Mesendoderm (in vitro differentiated cells): ENCODE measurements around the gene TMCO1.
"Not testable (repeated sequence)": the region's sequence is repeated elsewhere in the genome, so short reads cannot be mapped to it uniquely, and the experiment has no call there.

ENCODE experiments used
- DNase-seq: peaks from one replicate; pipeline ENCODE4 v3.0.0; 2013
- H2AK5ac ChIP-seq: 2 replicates; pipeline ENCODE4 v1.6.1; 2013; ENCODE audit warnings: low read length, inconsistent platforms
- H2BK120ac ChIP-seq: 2 replicates; pipeline ENCODE4 v1.6.1; 2013; ENCODE audit warnings: low read depth, mild to moderate bottlenecking, low read length, moderate library complexity, mixed read lengths
- H2BK15ac ChIP-seq: replicated peaks from 2 replicates; pipeline ENCODE4 v1.6.1; 2013; ENCODE audit warnings: low read depth, mild to moderate bottlenecking, moderate library complexity
- H2BK5ac ChIP-seq: 2 replicates; pipeline ENCODE4 v1.6.1; 2013; ENCODE audit warnings: low read length, inconsistent platforms
- H3K18ac ChIP-seq: 2 replicates; pipeline ENCODE4 v1.6.1; 2013; ENCODE audit warnings: mild to moderate bottlenecking, low read length, mixed read lengths
- H3K23ac ChIP-seq: one replicate; pipeline ENCODE4 v1.6.1; 2013; ENCODE audit warnings: low read length
- H3K27ac ChIP-seq: 2 replicates; pipeline ENCODE4 v1.5.1; 2013; ENCODE audit warnings: low read depth, mild to moderate bottlenecking, inconsistent platforms, low read length, moderate library complexity
- H3K27me3 ChIP-seq: 2 replicates; pipeline ENCODE4 v1.6.1; 2013; ENCODE audit warnings: low read length, control low read depth, mild to moderate bottlenecking, inconsistent platforms; ENCODE audit not compliant: insufficient read depth, poor library complexity
- H3K36me3 ChIP-seq: 2 replicates; pipeline ENCODE4 v1.6.1; 2013; ENCODE audit warnings: low read length, inconsistent platforms; ENCODE audit not compliant: control insufficient read depth, insufficient read depth
- H3K4ac ChIP-seq: one replicate; pipeline ENCODE4 v1.6.1; 2013; ENCODE audit warnings: low read depth, mild to moderate bottlenecking, low read length, moderate library complexity
- H3K4me1 ChIP-seq: 2 replicates; pipeline ENCODE4 v1.6.1; 2013; ENCODE audit warnings: low read depth, low read length, inconsistent platforms; ENCODE audit not compliant: control insufficient read depth
- H3K4me2 ChIP-seq: 2 replicates; pipeline ENCODE4 v1.6.1; 2013; ENCODE audit warnings: low read length
- H3K4me3 ChIP-seq: 2 replicates; pipeline ENCODE4 v1.5.1; 2013; ENCODE audit warnings: mild to moderate bottlenecking, low read length
- H3K56ac ChIP-seq: one replicate; pipeline ENCODE4 v1.6.1; 2013; ENCODE audit warnings: low read length
- H3K79me1 ChIP-seq: 2 replicates; pipeline ENCODE4 v1.6.1; 2013; ENCODE audit warnings: low read length, inconsistent platforms
- H3K79me2 ChIP-seq: 2 replicates; pipeline ENCODE4 v1.6.1; 2013; ENCODE audit warnings: mild to moderate bottlenecking, low read length; ENCODE audit not compliant: control insufficient read depth, insufficient read depth
- H3K9ac ChIP-seq: 2 replicates; pipeline ENCODE4 v1.6.1; 2013; ENCODE audit warnings: low read length, inconsistent platforms
- H4K5ac ChIP-seq: one replicate; pipeline ENCODE4 v1.6.1; 2013; ENCODE audit warnings: low read length
- H4K8ac ChIP-seq: one replicate; pipeline ENCODE4 v1.6.1; 2013; ENCODE audit warnings: low read depth, mild to moderate bottlenecking, control low read depth, low read length, moderate library complexity
- WGBS: extraction: QIAGEN DNeasy Blood & Tissue Kit; methylation state at CpG from one replicate; pipeline ENCODE4 v1.1.7; 2013; ENCODE audit warnings: low lambda C conversion rate, missing lambda C conversion rate; ENCODE audit not compliant: insufficient coverage; ENCODE audit errors: extremely low coverage; 5-methylcytosine and 5-hydroxymethylcytosine counted together

TMCO1 gene

DNA sequence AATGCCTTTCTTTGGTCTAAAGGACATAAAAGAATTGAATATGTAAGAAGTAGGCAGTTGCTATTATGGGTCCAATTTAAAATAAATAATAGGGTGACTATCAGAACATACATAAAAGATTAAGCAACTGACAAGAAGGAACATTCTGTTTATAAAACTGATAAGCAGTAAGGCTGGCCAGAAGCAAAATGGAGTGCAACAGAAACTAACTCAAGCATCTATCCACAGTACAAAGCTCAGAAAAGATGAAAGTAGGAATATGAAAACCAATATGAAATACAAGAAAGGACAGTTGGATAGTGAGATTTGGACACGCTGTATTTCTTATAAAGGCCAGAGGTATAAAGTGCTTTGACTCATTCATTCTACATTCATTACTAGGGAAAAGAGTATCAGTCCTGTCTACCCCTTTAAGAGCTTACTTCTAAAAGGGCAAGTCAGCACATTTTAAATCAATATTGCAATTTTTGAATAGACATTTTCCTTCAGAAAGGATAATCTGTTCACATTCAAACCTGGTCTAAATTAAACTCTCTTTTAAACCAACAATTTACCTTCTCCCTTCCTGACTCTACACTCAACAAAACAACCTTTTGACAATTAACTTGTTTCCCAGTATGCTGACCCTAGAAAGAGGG lies 84.7 kb downstream of the TMCO1 start:
- Histone ChIP-seq H2BK5ac (no peak overlapping the region), H3K36me3 (peaks cover 5% of the 10 kb centered on the region), H3K27me3 (no peaks in the 10 kb centered on the region), H3K4me2 (no peak overlapping the region), H3K9ac (no peak overlapping the region), H3K4ac (no peak overlapping the region), H2BK120ac (no peak overlapping the region), H3K56ac (no peak overlapping the region), H4K5ac (no peak overlapping the region), H2BK15ac (no peak overlapping the region), H3K27ac (no peak overlapping the region), H3K79me2 (peaks cover 5% of the 10 kb centered on the region), H2AK5ac (no peak overlapping the region), H3K79me1 (peaks cover 1% of the 10 kb centered on the region), H3K18ac (no peak overlapping the region), H3K4me1 (no peaks in the 10 kb centered on the region), H3K23ac (no peak overlapping the region), H4K8ac (no peak overlapping the region), H3K4me3 (no peak overlapping the region)
- no peak for DNase-seq
- WGBS = no CpG with 5 or more reads among the region's 1 CpG

DNA sequence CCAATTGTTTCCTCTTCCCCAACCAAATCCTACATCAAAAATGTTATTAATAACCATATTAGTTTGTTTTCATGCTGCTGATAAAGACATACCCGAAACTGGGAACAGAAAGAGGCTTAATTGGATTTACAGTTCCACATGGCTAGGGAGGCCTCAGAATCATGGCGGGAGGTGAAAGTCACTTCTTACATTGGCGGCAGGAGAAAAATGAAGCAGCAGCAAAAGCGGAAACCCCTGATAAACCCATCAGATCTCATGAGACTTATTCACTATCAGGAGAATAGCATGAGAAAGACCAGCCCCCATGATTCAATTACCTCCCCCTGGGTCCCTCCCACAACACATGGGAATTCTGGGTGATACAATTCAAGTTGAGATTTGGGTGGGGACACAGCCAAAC lies 87.9 kb downstream of the TMCO1 start:
- not testable (repeated sequence) for H3K27ac ChIP-seq, H2AK5ac ChIP-seq, H3K79me1 ChIP-seq, H3K4me1 ChIP-seq, H3K23ac ChIP-seq, H3K18ac ChIP-seq, H2BK15ac ChIP-seq, H3K79me2 ChIP-seq, H4K5ac ChIP-seq, H3K4me3 ChIP-seq, H2BK5ac ChIP-seq, H3K4me2 ChIP-seq, H3K36me3 ChIP-seq, H3K4ac ChIP-seq, H2BK120ac ChIP-seq, DNase-seq, H3K27me3 ChIP-seq, H4K8ac ChIP-seq, H3K9ac ChIP-seq, H3K56ac ChIP-seq
- WGBS = no CpG with 5 or more reads among the region's 4 CpGs

DNA sequence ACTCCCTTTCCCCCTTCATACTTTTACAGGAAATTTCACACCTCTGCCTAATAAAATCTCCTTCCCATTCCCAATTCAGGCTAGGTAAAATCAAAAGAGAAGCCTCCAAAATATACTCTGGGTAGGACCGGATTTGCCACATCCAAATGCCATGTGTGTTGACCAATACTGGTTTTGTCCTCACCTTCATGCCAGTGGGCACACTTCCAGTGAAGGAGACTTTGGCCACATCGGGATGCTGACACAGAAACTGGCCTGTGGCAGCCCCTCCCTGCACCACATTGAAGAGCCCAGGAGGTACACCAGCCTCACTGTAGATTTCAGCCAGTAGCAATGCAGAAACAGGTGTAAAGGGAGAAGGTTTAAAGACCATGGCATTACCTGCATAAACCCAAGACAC lies 88.4 kb downstream of the TMCO1 start:
- Histone ChIP-seq H3K18ac (no peak overlapping the region), H3K9ac (no peak overlapping the region), H3K23ac (no peak overlapping the region), H2BK15ac (no peak overlapping the region), H2BK5ac (no peak overlapping the region), H3K4me3 (no peak overlapping the region), H2AK5ac (no peak overlapping the region), H2BK120ac (no peak overlapping the region), H3K4me1 (no peaks in the 10 kb centered on the region), H3K27ac (no peak overlapping the region), H4K5ac (no peak overlapping the region), H3K36me3 (peaks cover 5% of the 10 kb centered on the region), H3K79me1 (no peaks in the 10 kb centered on the region), H3K4ac (no peak overlapping the region), H3K4me2 (no peak overlapping the region), H3K27me3 (no peaks in the 10 kb centered on the region), H3K79me2 (no peaks in the 10 kb centered on the region), H4K8ac (no peak overlapping the region), H3K56ac (no peak overlapping the region)
- no CpG with 5 or more reads among the region's 2 CpGs for WGBS
- DNase-seq = no peak

DNA sequence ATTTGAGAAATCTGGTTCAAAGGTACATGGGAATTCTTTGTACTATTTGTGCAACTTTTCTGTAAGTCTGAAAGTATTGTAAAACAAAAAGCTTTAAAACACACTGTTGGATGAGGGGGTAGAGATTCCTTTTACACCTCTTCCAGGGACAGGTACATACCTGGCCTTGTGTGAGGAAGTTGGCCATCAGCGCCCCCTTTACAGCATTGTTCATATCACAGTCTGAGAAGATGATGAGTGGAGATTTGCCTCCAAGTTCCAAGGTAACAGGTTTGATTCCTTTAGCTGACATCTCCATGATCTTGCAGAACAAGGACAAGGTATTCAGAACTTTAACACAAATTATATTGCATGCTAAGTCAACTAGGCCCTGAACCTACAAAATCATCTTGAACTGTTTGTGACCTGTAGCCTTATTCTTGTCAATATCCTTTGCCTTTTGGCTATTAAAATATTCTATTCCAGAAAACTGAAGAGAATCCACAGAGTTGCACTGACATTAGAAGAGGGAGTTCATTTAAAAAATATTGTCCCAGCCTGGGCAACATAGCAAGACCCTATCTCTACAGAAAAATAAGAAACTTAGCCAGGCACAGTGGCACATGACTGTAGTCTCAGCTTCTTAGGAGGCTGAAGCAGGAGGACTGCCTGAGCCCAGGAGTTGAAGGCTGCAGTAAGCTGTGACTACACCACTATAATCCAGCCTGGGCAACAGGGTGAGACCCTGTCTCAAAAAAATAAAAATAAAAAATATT lies 89.2 kb downstream of the TMCO1 start:
- Histone ChIP-seq H4K8ac (no peak overlapping the region), H3K36me3 (peaks cover 5% of the 10 kb centered on the region)

DNA sequence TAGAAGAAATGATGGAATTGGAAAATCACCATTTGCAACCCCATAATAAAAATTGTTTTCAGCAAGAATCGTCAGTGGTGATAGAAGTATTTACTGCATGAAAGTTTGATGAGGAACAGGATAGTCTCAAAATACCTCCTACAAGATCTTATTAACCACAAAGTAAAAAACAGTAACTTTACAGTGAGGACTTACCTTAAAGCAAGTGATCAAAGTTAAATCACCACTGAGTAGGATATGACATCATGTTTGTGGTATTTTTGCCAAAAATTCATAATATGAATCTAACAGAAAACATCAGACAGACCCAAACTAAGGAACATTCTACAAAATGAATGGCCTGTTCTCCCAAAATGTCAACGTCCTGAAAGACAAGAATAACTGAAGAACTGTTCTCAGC lies 90.2 kb downstream of the TMCO1 start:
- DNase-seq = no peak
- Histone ChIP-seq H3K23ac (no peak overlapping the region), H3K4ac (no peak overlapping the region), H2BK5ac (no peak overlapping the region), H3K27me3 (no peaks in the 10 kb centered on the region), H2BK120ac (no peak overlapping the region), H3K18ac (no peak overlapping the region), H3K79me2 (no peaks in the 10 kb centered on the region), H3K9ac (no peak overlapping the region), H2AK5ac (no peak overlapping the region), H3K4me3 (no peak overlapping the region), H3K4me1 (no peaks in the 10 kb centered on the region), H4K5ac (no peak overlapping the region), H3K79me1 (no peaks in the 10 kb centered on the region), H2BK15ac (no peak overlapping the region), H3K27ac (no peak overlapping the region), H4K8ac (no peak overlapping the region), H3K56ac (no peak overlapping the region), H3K4me2 (no peak overlapping the region), H3K36me3 (peaks cover 5% of the 10 kb centered on the region)
- WGBS = no CpG with 5 or more reads among the region's 2 CpGs

More for the DNA sequence above, 89.2 kb downstream of the TMCO1 start:
- no peaks in the 10 kb centered on the region for H3K79me1 ChIP-seq
- H3K79me2 ChIP-seq = no peaks in the 10 kb centered on the region
- no peak overlapping the region for H3K4me3 ChIP-seq
- no peak overlapping the region for H2BK120ac ChIP-seq
- no peak overlapping the region for H3K4me2 ChIP-seq
- no peaks in the 10 kb centered on the region for H3K4me1 ChIP-seq
- peak; percentile 30 for DNase-seq
- H3K56ac ChIP-seq = no peak overlapping the region
- H3K27ac ChIP-seq = no peak overlapping the region
- no peak overlapping the region for H3K9ac ChIP-seq
- no peak overlapping the region for H2BK15ac ChIP-seq
- no peaks in the 10 kb centered on the region for H3K27me3 ChIP-seq
- no CpG with 5 or more reads among the region's 1 CpG for WGBS
- H4K5ac ChIP-seq = no peak overlapping the region
- no peak overlapping the region for H3K23ac ChIP-seq
- no peak overlapping the region for H3K18ac ChIP-seq
- no peak overlapping the region for H2BK5ac ChIP-seq
- H3K4ac ChIP-seq = no peak overlapping the region
- no peak overlapping the region for H2AK5ac ChIP-seq
